Epithelial cell of proximal tubule (primary cell): ENCODE data around the gene C6orf132. TPM values are rescaled to one million over a fixed set of nuclear protein-coding genes. Genes with fewer than 3 reads are reported as not detected.

Experiments
- DNase-seq: peaks from one replicate; pipeline ENCODE4 v3.0.0-alpha.2; 2011; ENCODE audit warnings: low read depth
- H3K4me3 ChIP-seq: 2 replicates; pipeline ENCODE4 v1.5.1; 2011; ENCODE audit warnings: low read depth, mild to moderate bottlenecking, low read length
- CTCF ChIP-seq: conservative IDR thresholded peaks from 2 replicates; pipeline ENCODE4 v1.5.1; 2012; ENCODE audit warnings: low read depth, mild to moderate bottlenecking, low read length
- total RNA-seq: library from RNA; depleted of rRNA; stranded (reverse); fragments of >200 nt; gene quantifications from 2 replicates; pipeline ENCODE4 v1.2.3, GENCODE V29; 2015

Gene C6orf132
- total RNA-seq, 1 donor from 2014 or later = 19.8 TPM

GRCh38 chr6:42162384-42162783, 20.0 kb upstream of the C6orf132 start:
- TF ChIP-seq CTCF = no peak
- no peak overlapping the region for H3K4me3 ChIP-seq
- DNase-seq = no peak

- no peak for TF ChIP-seq CTCF
- DNase-seq = no peak
- H3K4me3 ChIP-seq = no peak overlapping the region
Observed at GRCh38 chr6:42159431-42160024, 17.1 kb upstream of the C6orf132 start.

GRCh38 chr6:42158631-42159030, 16.2 kb upstream of the C6orf132 start:
- DNase-seq = no peak
- no peak overlapping the region for H3K4me3 ChIP-seq
- no peak for TF ChIP-seq CTCF

- no peak for DNase-seq
- H3K4me3 ChIP-seq = no peak overlapping the region
- TF ChIP-seq CTCF = no peak
Observed at GRCh38 chr6:42158011-42158410, 15.6 kb upstream of the C6orf132 start.

- no peak for TF ChIP-seq CTCF
- no peak for DNase-seq
- H3K4me3 ChIP-seq = no peak overlapping the region
Observed at GRCh38 chr6:42156638-42157037, 14.2 kb upstream of the C6orf132 start.

GRCh38 chr6:42155293-42155692, 12.9 kb upstream of the C6orf132 start:
- H3K4me3 ChIP-seq = no peak overlapping the region
- DNase-seq = no peak
- TF ChIP-seq CTCF = no peak

GRCh38 chr6:42154461-42155209, 12.2 kb upstream of the C6orf132 start:
- no peak overlapping the region for H3K4me3 ChIP-seq
- DNase-seq = no peak
- no peak for TF ChIP-seq CTCF
